GM10248 (cell line): ENCODE data around the gene PRELP.

Source experiments
- CTCF ChIA-PET: fragments of 300-600 bp; sonication (Branson Sonifier 250); formaldehyde crosslinking; extraction: SDS; loops from one replicate; lab custom pipeline; 2021; ENCODE audit warnings: antibody characterized with exemption; lab: Yijun Ruan, JAX
- POLR2A ChIA-PET: fragments of 350-650 bp; sonication (Branson Sonifier 250); formaldehyde crosslinking; extraction: SDS; loops from one replicate; lab custom pipeline; 2020; ENCODE audit warnings: antibody characterized with exemption; lab: Yijun Ruan, JAX
- DNase-seq: peaks from one replicate; pipeline ENCODE4 v3.0.0; 2012; ENCODE audit errors: extremely low spot score
- TF ChIP-seq, protein P1 (sequence below): IDR thresholded peaks from 2 replicates; pipeline ENCODE4 v1.5.1; 2012; ENCODE audit warnings: mild to moderate bottlenecking, low read depth; ENCODE audit errors: extremely low read depth, missing control alignments, control extremely low read depth

PRELP gene

DNA sequence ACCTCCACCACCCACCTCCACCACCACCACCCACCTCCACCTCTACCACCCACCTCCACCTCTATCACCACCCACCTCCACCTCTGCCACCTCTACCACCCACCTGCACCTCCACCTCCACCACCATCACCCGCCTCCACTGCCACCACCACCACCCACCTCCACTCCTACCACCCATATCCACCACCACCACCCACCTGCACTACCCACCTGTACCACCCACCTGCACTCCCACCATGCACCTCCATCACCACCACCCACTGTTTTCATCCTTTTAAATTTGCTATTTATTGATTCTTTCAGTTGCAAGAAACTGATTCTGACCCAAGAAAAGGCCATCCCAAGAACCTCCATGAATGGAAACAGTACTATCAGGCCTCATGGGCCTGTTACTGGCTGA, 24.7 kb downstream of the PRELP start:
- TF ChIP-seq, protein P1, sequence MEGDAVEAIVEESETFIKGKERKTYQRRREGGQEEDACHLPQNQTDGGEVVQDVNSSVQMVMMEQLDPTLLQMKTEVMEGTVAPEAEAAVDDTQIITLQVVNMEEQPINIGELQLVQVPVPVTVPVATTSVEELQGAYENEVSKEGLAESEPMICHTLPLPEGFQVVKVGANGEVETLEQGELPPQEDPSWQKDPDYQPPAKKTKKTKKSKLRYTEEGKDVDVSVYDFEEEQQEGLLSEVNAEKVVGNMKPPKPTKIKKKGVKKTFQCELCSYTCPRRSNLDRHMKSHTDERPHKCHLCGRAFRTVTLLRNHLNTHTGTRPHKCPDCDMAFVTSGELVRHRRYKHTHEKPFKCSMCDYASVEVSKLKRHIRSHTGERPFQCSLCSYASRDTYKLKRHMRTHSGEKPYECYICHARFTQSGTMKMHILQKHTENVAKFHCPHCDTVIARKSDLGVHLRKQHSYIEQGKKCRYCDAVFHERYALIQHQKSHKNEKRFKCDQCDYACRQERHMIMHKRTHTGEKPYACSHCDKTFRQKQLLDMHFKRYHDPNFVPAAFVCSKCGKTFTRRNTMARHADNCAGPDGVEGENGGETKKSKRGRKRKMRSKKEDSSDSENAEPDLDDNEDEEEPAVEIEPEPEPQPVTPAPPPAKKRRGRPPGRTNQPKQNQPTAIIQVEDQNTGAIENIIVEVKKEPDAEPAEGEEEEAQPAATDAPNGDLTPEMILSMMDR = no peak
- DNase-seq = no peak
- POLR2A ChIA-PET = no interaction called here

GRCh38 chr1:203503836-203504235, 28.2 kb downstream of the PRELP start:
- TF ChIP-seq, protein P1 = no peak
- ChIA-PET POLR2A (no interaction called here), CTCF (interaction anchor here (0.6 to 10.9 kb wide), 32 partner anchors 9 to 625 kb away, joined by 3 to 223 read pairs (median 4); partner anchors contain the start of genes ATP2B4 and OPTC)
- DNase-seq = no peak

More for the DNA sequence above, 24.7 kb downstream of the PRELP start:
- CTCF ChIA-PET = interaction anchor here (1.9 kb wide), 1 partner anchor 12 kb away, joined by 4 read pairs; no protein-coding TSS in a partner anchor

DNA sequence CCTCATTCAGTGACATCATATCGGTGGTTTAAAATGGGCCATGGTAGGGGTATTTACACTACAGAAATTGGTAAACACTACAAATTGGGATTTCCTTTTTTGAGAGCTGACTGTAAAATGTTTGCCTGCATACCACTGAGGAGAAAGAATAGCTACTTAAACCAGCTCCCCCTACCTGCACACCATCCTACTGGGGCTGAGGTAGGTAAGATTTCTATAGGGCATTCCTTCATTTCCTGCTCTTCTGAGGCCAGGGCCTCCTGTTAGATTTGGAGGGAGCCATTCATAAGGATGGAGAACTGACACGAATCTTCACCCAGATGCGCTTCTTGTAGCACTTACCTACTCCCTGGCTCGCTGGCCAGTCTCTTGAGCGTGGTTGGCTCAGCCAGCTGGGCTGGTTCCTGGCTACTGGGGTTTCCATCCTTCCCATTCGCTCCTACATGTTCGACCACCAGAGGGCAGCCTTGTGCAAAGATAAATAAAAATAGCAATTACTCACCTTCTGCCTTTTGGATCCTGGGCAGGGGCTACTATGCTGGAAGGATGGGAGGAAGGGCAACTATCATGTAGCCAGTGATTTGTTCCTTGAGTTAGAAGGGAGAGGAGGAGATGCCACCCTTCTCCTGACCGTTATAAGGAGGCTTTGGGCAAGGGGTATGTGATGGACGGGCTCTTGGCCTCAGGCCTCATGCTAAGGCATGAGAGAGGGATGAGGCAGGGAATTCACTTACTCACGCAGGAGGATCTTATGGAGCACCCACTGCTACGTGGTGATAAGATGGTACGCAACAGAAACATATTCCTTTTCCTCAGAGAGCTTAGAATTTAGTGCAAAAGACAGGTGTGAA, 29.0 kb downstream of the PRELP start:
- CTCF ChIA-PET = interaction anchor here (0.6 to 10.9 kb wide), 40 partner anchors 9 to 624 kb away, joined by 3 to 223 read pairs (median 4); partner anchors contain the start of gene OPTC
- DNase-seq = peak; percentile 82
- POLR2A ChIA-PET = no interaction called here
- TF ChIP-seq, protein P1 = peak; percentile 84

GRCh38 chr1:203505526-203506204, 30.1 kb downstream of the PRELP start:
- ChIA-PET CTCF (interaction anchor here (0.7 to 10.9 kb wide), 23 partner anchors 8 to 649 kb away, joined by 3 to 223 read pairs (median 4); no protein-coding TSS in a partner anchor), POLR2A (no interaction called here)
- TF ChIP-seq, protein P1 = no peak
- no peak for DNase-seq

DNA sequence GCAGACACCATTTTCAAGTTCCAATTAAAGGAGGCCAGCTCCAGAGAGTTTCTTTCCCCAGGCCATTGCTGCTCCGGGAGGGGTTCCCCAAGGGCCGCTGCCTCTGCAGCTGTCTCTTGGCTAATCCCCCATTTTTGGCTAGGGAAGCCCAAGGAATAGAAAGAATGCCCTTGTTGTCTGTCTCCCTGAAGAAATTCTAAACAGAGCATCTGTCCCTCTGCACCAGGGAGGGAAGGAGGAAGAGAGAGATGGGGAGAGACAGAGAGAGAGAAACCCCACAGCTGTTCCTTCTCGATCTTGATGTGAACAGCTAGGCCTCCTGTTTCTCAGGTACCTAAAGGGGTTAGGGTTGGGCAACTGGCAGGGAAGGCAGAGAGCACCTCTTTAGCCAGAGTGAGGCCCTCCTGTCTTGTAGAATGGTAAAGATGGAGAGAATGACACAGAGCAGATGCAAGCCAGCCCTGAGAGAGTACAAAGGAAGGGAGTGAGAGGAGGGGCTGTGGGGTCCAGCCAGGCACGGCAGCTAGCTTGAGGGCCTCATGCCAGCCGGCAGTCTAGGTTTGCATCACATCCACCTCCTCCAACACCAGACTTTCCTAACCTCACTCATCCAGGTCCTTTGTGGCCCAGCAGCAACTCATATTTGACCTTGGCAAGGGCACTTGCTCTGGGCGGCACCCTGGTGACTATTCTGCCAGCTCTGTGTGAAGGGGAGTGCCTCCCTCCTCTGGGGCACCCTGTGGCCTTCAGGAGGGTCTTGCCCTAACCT, 31.4 kb downstream of the PRELP start:
- no peak for DNase-seq
- TF ChIP-seq, protein P1 = no peak
- ChIA-PET POLR2A (no interaction called here), CTCF (interaction anchor here (0.9 to 10.9 kb wide), 8 partner anchors 17 to 240 kb away, joined by 3 to 223 read pairs (median 6); no protein-coding TSS in a partner anchor)
